Keratinocyte (primary cell): ENCODE measurements around the gene ULK2. TPM values are rescaled to one million over a fixed set of nuclear protein-coding genes. Genes with fewer than 3 reads are reported as not detected.

ENCODE experiments used
- DNase-seq: peaks from one replicate; pipeline ENCODE4 v3.0.0-alpha.2; 2011; ENCODE audit warnings: low read depth, missing footprints, low spot score
- FAIRE-seq: peaks from 2 replicates; lab custom pipeline; 2011; peaks lifted over from hg19 to GRCh38; lab: Jason Lieb, UNC
- H2AFZ ChIP-seq: 2 replicates; pipeline ENCODE4 v1.6.0; 2012; ENCODE audit warnings: low read length, control low read depth, inconsistent platforms; ENCODE audit not compliant: control insufficient read depth
- H3K27ac ChIP-seq: 2 replicates; pipeline ENCODE4 v1.5.1; 2011; ENCODE audit warnings: low read length; ENCODE audit not compliant: control insufficient read depth, insufficient read depth
- H3K27me3 ChIP-seq: 3 replicates; pipeline ENCODE4 v1.6.0; 2011; ENCODE audit warnings: low read length; ENCODE audit not compliant: control insufficient read depth, insufficient read depth; ENCODE audit errors: extremely low read depth
- H3K36me3 ChIP-seq, 2 experiments: 2 replicates in 1 of 2; 3 replicates in 1 of 2; pipeline ENCODE4 v1.5.1; 2011; ENCODE audit warnings: low read length in 2 of 2, mild to moderate bottlenecking in 1 of 2; ENCODE audit not compliant: control insufficient read depth in 2 of 2, insufficient read depth in 2 of 2; ENCODE audit errors: extremely low read depth in 1 of 2
- H3K4me1 ChIP-seq: 3 replicates; pipeline ENCODE4 v1.5.1; 2011; ENCODE audit warnings: low read length; ENCODE audit not compliant: control insufficient read depth, insufficient read depth; ENCODE audit errors: extremely low read depth
- H3K4me2 ChIP-seq: 3 replicates; pipeline ENCODE4 v1.6.0; 2011; ENCODE audit warnings: low read depth, low read length; ENCODE audit not compliant: control insufficient read depth, insufficient read depth; ENCODE audit errors: extremely low read depth
- H3K4me3 ChIP-seq, 3 experiments: fragments of 200-600 bp in 1 of 3; sonication (generic) in 1 of 3; 2 replicates in 2 of 3; 3 replicates in 1 of 3; pipeline ENCODE4 v1.5.1; 2011 to 2016; ENCODE audit warnings: low read length in 3 of 3, mild to moderate bottlenecking in 3 of 3, control low read depth in 2 of 3, inconsistent platforms in 1 of 3, low read depth in 1 of 3, mixed read lengths in 1 of 3, mixed run types in 1 of 3, moderate library complexity in 1 of 3; ENCODE audit not compliant: control insufficient read depth in 2 of 3, insufficient read depth in 2 of 3; ENCODE audit errors: extremely low read depth in 1 of 3
- H3K79me2 ChIP-seq: 2 replicates; pipeline ENCODE4 v1.6.0; 2012; ENCODE audit warnings: low read length; ENCODE audit not compliant: control insufficient read depth, insufficient read depth
- H3K9ac ChIP-seq: 3 replicates; pipeline ENCODE4 v1.6.0; 2011; ENCODE audit warnings: low read length; ENCODE audit not compliant: control insufficient read depth, insufficient read depth; ENCODE audit errors: extremely low read depth
- H3K9me1 ChIP-seq: 3 replicates; pipeline ENCODE4 v1.6.0; 2011; ENCODE audit warnings: low read length; ENCODE audit not compliant: control insufficient read depth, insufficient read depth; ENCODE audit errors: extremely low read depth
- H3K9me3 ChIP-seq: 2 replicates; pipeline ENCODE4 v1.5.1; 2012; ENCODE audit warnings: low read depth, low read length; ENCODE audit not compliant: control insufficient read depth
- H4K20me1 ChIP-seq: 3 replicates; pipeline ENCODE4 v1.6.0; 2011; ENCODE audit warnings: low read length; ENCODE audit not compliant: control insufficient read depth, insufficient read depth; ENCODE audit errors: extremely low read depth
- EZH2 ChIP-seq: IDR thresholded peaks from one replicate; pipeline ENCODE4 v1.6.1; 2012; ENCODE audit warnings: inconsistent platforms, mild to moderate bottlenecking, low read length, moderate library complexity
- dilution Hi-C: fragments of 300-500 bp; cut with MboI; formaldehyde crosslinking; loops from one replicate; pipeline ENCODE4 v1.7.0; 2020; ENCODE audit warnings: low sequenced_read_pairs; ENCODE audit not compliant: extremely low pct_ligation_motif_present
- polyA plus RNA-seq, 5 experiments: library from polyadenylated mRNA; depleted of rRNA in 3 of 5; stranded (reverse) in 3 of 5; stranded (forward) in 1 of 5; unstranded in 1 of 5; fragments of >200 nt; gene quantifications; 1 replicate in 1 of 5; 2 replicates in 3 of 5; 3 replicates in 1 of 5; pipeline versions ENCODE4 v1.2.1 to v1.2.3, GENCODE V29; 2011 to 2012; ENCODE audit warnings: missing spikeins in 2 of 5, low read depth in 1 of 5, low replicate concordance in 1 of 5
- TF ChIP-seq, protein P1 (sequence below), 3 experiments: IDR thresholded peaks in 1 of 3; conservative IDR thresholded peaks in 1 of 3; optimal IDR thresholded peaks in 1 of 3; 2 replicates in 2 of 3; 3 replicates in 1 of 3; pipeline versions ENCODE3 to v1.5.1; 2011; ENCODE audit warnings: low read length in 3 of 3, mild to moderate bottlenecking in 3 of 3, moderate library complexity in 2 of 3, control low read depth in 1 of 3, inconsistent platforms in 1 of 3; ENCODE audit not compliant: insufficient read depth in 2 of 3; ENCODE audit errors: extremely low read depth in 1 of 3

ULK2 gene
- polyA plus RNA-seq, 1 donor (not counting 4 experiments of a cell fraction or from before 2014, with no cell fraction given), result 22.1 TPM

DNA sequence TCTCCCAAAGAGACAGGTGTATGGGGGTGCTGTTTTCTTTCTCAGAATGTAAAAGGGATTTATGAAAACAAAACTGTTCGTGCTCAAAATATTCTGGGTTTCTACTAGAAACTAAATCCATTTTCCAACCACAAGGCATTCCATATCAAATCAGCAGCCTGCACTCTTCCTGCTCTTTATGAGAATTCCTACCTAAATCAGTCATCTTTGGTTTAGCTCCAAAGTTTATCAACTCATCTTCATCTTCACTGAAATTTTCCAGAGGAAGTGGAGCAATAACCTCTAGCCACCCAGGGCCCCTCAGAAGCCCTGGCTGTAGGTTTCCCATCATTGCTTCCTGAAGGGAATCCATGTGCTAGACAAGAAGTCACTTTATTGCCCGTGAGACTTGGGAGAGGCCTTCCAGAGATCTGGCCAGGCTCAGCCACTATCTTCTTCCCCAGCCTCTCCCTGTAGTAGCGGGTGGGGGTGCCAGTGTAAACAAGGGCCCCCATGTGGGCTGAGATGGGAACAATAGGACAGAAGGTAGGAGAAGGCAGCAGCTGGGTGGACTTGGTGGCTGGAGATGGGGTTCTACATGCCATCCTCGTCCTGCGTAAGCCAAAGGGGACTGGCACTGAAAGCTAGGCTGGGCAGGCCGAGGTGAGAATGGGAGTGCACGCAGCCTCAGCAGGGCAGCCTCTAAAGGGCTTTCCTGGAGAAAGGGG lies 97.6 kb downstream of the ULK2 start:
- Histone ChIP-seq H3K79me2 (no peaks in the 10 kb centered on the region), H4K20me1 (no peaks in the 10 kb centered on the region), H3K9me3 (no peaks in the 10 kb centered on the region), H3K27ac (no peak overlapping the region), H2AFZ (no peak overlapping the region), H3K4me3 (no peak overlapping the region), H3K4me2 (no peak overlapping the region), H3K27me3 (no peaks in the 10 kb centered on the region), H3K9me1 (no peaks in the 10 kb centered on the region), H3K36me3 (peaks cover 0 to 5% of the 10 kb centered on the region in 2 experiments), H3K4me1 (no peaks in the 10 kb centered on the region), H3K9ac (no peak overlapping the region)
- dilution Hi-C loops, result no loop called here
- no peak for FAIRE-seq
- no peak for DNase-seq
- TF ChIP-seq EZH2, result no peak
- TF ChIP-seq, protein P1, sequence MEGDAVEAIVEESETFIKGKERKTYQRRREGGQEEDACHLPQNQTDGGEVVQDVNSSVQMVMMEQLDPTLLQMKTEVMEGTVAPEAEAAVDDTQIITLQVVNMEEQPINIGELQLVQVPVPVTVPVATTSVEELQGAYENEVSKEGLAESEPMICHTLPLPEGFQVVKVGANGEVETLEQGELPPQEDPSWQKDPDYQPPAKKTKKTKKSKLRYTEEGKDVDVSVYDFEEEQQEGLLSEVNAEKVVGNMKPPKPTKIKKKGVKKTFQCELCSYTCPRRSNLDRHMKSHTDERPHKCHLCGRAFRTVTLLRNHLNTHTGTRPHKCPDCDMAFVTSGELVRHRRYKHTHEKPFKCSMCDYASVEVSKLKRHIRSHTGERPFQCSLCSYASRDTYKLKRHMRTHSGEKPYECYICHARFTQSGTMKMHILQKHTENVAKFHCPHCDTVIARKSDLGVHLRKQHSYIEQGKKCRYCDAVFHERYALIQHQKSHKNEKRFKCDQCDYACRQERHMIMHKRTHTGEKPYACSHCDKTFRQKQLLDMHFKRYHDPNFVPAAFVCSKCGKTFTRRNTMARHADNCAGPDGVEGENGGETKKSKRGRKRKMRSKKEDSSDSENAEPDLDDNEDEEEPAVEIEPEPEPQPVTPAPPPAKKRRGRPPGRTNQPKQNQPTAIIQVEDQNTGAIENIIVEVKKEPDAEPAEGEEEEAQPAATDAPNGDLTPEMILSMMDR (optimal IDR thresholded peaks at IDR 0.05 in 1 of 3, IDR thresholded peaks at IDR 0.05 in 1 of 3, conservative IDR thresholded peaks at IDR 0.05 in 1 of 3; ENCODE audit: extremely low read depth in 1 of 3, insufficient read depth in 2 of 3, low read length in 3 of 3), result no peak

DNA sequence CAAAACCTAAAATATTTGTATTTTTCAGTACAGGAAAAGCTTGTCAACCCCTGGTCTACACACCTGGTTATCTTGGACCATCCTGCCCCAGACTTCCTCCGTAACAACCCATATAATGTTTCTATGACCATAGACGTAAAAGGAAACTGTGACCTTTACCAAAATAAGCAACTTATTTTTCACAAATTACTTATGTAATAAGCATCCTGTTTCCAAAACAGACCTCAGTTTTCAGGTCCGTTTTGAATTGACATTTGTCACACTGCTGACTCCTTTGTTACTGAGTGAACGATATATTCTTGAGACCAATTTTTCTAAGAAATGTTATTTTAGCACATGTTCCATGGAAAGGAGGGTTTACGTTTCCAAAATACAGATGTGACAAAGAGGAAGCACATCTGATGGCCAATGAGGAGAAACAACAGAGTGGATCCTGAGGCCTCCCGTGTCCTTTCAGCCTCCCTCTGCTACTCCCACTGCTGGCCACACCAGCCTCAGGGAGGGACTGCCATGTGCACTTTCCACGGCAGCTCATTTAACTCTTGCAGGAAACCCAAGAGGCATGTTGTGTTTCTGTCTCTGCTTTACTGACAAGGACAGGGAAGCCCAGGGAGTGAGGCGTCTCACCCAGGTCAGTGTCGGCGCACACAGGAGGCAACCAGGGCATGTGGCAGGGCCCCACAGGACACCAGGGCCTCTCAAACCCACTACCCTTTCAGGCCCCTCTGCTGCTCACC lies 99.5 kb downstream of the ULK2 start:
- Histone ChIP-seq H3K4me3 (no peak overlapping the region), H3K36me3 (no peaks in the 10 kb centered on the region), H3K9me3 (no peaks in the 10 kb centered on the region), H2AFZ (no peak overlapping the region), H3K79me2 (no peaks in the 10 kb centered on the region), H3K9ac (no peak overlapping the region), H4K20me1 (no peaks in the 10 kb centered on the region), H3K4me1 (no peaks in the 10 kb centered on the region), H3K27me3 (no peaks in the 10 kb centered on the region), H3K4me2 (no peak overlapping the region), H3K9me1 (no peaks in the 10 kb centered on the region), H3K27ac (no peak overlapping the region)
- FAIRE-seq, result no peak
- dilution Hi-C loops, result no loop called here
- no peak for DNase-seq
- TF ChIP-seq, protein P1 (optimal IDR thresholded peaks at IDR 0.05 in 1 of 3, IDR thresholded peaks at IDR 0.05 in 1 of 3, conservative IDR thresholded peaks at IDR 0.05 in 1 of 3; ENCODE audit: extremely low read depth in 1 of 3, insufficient read depth in 2 of 3, low read length in 3 of 3), result no peak
- TF ChIP-seq EZH2, result no peak
